Stimulated activated CD4-positive, alpha-beta T cell treated with anti-CD3 and anti-CD28 coated beads, Interleukin-4, amount 100 ng/mL, for 24 hours (primary cell): ENCODE data around the gene COL4A1.

Source experiments
- DNase-seq: peaks from one replicate; pipeline ENCODE4 v3.0.0-alpha.2; 2020

The COL4A1 gene

DNA sequence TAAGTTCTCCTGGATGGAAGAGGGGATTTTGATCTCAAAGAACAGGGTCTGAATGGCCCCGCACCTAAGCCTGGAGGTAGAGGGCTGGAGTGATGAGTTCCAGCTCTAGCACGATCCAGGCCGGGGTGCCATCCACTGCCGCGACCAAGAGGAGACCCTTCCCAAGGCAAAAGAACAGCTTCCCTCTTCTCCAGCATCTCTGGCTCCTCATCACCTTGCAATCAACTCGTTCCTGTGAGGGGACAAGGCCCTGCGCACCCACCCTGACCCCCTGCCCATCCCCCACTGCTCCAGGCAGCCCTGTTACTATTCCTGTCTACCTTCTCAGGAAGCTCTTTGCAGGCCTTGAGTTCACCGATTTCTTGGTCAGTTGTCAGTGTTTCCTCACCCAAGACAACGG, 17.8 kb downstream of the COL4A1 start:
- no peak for DNase-seq

DNA sequence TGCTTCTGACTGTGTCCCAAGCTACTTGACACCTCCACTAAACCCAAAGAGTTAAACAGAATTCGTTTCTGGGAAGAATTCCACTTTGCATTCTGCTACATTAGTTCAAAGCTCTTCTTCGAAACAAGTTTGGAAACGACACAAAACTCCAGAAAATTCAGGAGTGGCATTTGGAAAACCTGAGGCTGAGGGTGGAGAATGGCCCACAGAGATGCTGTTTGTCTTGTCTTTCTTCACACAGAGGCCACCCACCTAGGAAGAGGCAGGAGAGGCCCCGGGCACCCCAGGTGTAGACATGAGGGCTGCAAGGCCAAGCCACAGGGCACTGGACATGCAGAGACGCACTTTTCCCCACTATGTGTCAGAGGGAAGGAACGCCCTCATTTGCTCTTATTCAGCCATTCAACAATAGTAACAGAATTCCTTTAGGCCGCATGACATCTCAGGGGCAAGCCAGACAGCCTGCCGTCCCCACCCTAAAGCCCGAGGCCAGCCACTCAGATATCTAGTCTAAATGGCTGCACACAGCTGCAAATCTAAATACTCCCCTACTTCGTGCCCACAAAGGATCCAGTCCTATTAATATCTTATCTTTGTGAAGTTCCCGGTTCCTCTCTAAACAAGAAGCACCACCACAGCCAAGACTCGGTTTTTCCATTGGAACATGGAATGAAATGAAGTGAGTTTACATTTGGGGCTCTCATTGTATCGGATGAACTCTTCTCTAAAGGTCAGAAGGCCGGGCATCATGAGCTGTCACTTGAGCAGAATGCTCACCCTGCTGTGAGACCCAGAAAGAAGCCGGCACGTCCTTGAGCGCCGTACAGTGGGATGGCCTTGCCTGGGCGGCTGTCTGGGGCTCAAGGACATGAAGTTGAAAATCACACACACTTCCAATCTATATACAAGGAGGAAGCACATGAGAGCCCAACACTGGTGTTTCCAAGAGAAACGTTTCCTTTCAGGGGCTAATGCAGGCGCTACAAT, 19.8 kb downstream of the COL4A1 start:
- DNase-seq, result no peak

DNA sequence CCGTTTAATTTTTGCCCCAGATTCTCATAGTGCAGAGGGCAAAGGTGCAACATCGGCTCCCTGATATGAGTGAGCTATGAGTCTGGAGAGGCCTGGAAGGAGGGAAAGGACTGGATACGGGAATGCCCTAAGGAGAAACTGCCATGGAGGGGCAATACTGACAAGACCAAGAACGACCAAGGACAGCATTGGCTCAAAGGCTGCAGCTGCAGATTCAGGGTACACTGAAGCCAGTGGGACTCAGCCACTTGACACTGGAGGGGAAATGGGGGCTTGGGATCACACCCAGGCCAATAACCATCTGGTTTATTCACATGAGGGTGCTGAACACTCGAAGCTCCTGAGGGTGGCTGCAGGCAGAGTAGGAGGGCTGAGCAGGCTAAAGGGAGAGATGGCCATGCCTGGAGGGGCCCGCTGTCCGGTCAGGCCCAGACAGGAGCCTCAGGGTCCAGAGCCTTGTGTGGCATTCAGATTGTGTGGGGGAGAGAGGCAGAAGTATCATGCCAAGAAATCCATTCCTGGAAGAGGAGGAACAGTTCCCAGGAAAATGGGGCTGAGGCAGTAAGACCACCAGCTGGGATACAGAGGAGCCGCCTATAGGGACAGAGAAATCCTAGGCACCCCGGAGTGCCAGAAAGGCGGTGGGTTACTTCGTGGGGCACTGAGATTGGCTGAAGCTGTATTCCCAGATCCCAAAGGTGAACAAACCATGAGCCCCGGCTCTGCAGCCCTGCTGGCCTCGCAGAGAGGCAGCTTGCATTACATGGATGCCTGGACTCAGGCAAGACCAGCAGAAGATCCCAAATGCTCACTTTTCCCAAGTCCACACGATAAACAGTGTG, 20.7 kb downstream of the COL4A1 start:
- DNase-seq, result no peak

DNA sequence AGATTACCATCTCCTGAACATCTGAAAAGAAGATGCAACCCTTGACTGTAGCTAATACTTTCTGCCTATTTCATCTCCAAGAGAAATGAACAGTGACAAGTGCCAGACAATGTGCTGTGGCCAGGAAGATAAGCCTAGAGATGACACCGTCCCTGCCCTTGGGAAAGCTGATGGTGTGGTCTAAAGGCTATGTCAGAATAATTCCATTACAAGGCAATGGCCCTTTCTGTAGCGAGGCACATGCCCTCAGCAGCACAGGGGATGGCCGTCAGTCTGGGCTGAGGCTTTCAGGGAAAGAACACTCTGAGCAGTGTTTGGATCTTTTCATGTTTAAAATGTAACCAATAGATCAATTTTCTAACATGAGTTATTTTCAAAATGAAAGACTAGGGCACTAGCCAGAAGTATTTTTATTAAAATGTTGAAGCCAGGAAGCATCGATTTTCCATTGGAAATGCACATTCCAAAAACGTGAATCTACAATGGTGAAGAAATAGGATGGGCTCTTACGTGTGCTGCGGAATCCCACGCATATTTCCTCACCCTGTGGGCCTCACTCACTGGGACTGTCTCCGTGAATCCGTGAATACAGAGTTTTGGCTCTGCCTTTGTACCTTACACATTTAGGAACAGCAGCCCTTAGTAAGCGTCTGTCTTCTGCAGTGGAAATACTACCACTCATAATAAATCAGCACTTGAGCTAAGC, 22.0 kb downstream of the COL4A1 start:
- no peak for DNase-seq

DNA sequence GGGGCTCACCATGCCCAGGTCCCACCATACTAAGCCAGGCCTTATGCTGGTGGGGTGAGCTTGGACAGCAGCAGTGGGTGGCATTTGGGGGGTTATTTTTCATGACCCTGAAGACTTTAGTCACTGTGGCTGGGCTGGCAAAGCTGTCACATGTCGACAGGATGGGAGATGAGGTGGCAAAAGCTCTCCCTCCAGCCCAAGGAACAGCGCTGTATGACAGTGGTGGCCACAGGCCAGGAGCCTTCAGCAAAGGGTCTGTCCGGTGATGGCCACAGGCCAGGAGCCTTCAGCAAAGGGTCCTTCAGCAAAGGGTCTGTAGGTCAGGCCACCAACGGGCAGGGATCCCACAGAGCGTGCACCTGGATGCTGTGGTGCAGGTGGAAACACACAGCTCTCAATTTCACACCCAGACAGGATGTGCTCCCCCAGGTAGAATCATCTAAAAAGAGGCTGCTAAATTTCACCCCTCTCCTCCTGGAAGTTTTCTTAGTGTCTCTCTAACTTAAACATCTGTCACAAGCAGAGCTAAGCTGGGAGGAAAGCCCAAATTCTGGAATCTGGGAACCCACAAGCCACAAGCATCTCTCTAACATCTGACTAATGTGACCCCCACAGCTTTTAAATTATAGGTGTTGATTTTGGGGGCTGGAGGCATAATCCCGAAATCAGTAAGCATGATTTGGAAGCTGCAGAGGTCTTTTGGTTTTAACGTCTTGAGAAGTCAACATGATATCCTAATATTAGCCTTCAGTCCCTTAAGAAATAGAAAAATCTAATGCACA, 23.0 kb downstream of the COL4A1 start:
- no peak for DNase-seq

DNA sequence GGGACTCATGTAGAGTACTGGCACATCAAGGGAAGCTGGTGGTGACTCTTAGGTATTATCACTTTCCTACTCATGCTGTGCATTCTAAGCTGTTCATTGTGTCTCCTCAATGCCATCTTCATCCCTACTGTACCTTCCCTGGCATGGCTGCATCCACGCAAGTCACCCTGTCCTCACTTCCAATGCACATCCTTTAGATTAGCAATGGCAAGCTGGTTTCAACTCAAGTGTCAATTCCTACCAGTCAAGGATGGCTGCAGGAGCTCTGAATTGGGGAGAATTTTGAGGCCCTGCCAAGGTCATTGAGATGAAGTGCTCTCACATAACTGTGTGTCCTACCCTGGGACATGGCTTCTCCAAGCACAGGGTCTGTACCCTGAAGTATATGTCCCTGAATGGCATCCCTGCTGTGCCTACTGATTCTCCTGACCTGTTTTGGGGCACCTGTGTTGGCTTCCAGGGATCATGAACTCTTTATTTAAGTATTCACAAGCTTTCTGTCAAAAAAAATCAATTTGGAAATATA, 24.6 kb downstream of the COL4A1 start:
- DNase-seq, result no peak

DNA sequence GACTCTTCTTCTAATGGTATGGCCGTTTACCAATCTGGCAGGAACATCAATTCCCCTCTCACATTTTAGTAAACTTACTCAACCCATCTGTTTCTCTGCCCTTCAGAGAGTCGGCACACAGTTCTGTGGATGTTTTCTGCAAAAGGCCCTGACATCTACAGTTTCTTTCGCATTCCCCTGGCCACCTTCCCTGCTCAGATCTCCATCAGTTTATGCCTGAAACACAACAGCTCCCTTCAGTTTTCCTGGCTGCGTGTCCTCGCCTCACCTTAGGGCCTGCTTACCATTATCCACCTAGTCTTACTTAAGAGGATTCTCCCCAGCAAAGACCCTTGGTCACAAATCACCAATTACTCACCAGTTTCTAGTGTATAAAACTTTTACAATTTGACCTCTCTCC, 25.2 kb downstream of the COL4A1 start:
- DNase-seq, result no peak

DNA sequence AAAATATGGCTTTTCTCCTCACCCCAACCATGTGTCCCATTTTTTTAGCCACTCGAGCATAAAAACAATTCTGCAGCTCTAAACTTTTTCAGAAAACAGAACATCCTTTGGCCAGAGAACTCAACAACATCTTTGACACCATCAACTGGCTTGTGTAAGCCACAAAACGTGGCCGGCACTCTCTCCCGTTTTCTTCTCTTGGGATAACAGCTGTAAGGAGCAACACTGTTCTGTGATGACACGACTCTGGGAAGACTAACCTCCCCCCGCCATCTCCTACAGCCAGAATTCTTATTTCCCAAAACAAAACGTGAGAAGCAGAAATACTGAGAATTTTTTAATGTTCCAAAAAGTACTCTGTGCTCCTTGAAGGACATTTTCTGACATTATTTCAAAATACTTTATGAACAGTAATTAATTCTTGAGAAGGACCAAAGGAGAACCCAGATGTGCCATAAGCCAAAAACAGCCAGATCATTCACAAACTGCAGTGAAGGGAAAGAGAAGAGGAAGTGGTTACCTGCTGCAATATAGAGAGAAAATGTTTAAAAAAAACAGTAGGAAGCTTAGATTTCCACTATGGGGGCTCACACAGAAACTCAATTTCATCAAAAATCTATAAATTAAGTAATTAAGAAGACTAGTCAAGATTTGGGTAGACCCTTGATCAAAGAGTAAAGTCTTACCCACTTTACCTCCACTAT, 25.8 kb downstream of the COL4A1 start:
- no peak for DNase-seq

DNA sequence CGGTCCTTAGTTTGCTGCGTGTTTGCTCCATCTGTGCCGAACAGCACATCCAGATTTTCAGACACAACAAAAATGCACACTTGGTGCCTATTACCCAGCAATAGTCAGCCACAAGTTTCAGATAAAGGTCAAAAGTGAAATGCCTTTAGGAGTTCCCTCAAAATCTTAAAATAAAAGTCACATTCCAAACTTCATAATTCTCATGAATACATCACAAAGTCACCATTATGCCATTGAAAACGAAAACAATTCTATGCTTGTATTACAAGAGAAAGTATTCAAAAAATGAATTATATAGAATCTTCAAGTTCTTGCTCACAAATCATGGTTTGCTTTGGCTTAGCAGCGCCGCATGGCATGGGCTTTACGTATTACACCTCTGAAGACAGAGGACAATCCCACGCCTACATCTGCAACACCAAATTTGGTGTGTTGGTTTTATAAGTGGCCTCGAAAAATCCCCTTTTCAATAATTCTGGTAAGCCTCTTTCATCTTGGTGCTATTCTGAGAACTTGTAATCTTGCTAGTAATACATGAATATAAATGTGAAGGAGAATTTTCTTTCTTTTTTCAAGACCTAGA, 26.6 kb downstream of the COL4A1 start:
- DNase-seq, result no peak

DNA sequence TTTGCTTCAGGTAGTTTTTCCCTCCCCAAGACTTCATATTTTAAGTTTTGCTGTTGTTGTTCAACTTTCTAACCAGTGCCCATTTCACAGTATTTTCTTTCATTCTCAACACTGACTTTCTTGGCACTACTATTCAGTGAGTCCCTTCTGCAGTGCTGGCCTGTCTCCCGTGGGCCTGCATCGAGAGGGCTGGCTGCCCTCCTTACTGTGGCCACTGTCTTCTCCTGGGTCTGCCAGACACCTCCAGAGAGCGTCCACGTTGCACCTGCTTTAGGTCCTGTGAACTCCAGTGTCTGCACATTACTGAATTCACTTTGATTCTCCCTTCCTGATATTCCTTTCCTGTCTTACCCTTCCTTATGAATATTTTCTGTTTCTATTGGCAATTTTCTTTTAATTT, 27.3 kb downstream of the COL4A1 start:
- DNase-seq, result no peak

DNA sequence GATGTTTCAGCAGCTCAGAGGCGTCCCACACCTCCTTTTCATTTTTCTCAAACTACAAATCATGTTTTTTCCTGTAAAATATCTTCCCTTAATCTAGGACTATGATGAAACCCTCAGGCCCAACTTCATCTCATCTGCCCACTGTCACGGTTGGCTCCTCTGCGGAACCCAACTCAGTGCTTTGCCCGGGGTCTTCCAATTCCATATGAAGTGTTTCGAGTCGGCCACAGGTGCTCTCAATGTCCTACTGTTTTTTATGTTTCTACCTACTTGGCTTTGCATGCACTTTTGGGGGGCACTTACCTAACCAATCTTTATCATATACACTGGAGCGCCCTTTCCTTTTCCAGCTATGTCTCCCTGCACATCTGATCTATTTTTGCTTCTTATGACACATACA, 28.1 kb downstream of the COL4A1 start:
- DNase-seq, result no peak

DNA sequence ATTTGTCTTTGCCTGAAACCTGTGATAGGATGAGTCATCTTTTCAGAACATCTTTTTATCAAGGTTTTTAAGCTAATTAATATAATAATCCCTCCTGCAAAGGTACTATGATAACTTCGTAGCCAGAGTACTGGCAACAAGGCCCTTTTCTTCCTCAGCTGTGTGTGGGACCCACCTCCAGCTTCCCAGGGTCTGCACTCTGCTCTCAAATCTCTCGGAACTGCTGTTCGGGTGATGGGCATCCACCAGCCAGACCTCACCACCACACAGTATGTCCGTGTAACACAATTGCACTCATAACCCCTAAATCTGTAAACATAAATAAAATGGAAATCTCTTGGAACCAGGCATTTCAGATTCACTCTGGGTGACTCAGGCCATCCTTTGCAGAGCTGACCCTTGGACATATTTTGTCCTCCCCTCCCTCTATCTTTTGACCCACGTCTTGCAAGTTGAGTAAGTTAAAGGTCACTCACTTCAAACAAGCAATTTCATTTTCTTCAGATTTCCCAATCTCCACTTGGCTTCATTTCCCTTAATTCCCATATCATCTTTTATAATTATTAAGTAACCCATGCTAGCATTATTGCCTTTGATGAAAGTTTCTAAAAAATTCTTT, 29.5 kb downstream of the COL4A1 start:
- DNase-seq, result no peak

DNA sequence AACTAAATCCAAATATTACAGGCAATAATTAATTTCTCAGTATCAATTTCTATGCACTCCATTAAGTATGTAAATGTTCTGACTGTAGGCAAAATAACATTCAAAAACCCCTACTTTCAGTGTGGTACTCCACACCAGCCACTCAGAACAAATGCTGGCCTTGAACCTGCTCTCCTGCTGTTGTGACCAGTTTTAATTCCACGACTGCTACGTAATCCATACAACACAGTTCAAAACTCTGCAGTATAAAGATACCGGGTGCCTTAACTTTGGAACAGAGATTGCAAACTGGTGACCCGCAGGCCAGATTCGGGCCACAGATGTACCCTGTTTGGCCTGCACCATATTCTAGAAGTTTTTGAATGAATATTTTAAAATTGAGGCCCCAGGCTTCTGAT, 30.4 kb downstream of the COL4A1 start:
- no peak for DNase-seq

DNA sequence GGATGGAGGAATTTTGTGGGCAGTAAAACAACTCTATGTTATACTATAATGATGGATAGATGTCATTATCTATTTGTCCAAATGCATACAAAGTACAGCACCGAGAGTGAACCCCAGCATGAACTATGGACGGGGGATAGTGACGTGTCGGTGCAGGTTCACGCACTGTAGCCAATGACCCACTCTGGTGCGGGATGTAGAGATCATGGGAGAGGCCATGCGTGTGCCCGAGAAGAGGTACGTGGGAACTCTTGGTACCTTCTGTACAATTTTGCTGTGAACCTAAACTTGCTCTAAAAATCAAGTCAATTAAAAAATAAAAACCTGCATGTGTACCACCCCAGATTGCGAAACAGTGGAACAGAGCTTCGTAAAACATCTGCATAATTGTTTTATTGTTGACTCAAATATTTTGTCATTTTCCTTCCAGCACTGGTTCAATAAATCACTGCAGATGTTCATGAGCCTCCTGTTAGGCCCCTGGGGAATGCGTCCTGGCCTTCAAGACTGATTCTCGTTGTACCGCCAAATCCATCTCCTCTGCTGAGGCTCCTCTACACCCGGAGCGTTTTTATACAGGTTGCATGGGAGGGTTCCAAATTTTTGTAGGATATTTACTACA, 30.9 kb downstream of the COL4A1 start:
- DNase-seq, result no peak

DNA sequence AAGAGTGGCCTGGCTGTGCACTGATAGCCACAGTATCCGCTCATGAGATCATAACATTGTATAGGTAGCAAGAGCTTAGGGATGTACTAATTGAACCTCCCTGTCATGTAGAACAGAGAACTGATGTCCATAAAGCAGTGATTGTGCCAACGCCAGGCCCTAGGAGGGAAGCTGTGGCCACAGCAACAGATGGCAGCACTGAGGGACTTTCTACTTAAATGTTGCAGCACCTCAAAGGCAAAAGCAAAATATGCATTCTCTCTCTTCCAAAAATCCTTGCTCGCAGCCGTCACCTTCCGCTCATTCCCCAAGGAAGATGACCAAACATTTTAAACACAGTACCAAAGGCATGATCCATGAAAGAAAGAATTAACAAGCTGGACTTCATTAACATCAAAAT, 32.3 kb downstream of the COL4A1 start:
- DNase-seq, result no peak

DNA sequence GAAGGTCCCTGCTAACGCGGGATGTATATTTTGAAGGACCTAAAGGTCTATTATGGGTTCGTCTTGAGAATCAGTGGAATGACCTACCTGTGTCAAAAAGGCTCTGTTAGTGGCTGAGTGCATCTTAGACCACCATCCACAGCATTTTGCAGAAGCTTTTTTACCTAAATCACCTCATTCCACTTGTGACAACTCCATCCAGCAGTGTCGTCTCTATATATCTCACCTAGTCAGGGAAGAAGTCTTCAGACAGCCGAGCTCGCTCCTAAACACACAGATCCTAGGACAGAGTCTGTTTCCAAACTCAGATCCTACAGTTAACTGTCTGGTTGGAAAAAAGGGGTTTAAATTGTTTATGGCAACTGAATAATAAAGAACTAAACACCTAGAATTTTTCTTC, 33.7 kb downstream of the COL4A1 start:
- no peak for DNase-seq

DNA sequence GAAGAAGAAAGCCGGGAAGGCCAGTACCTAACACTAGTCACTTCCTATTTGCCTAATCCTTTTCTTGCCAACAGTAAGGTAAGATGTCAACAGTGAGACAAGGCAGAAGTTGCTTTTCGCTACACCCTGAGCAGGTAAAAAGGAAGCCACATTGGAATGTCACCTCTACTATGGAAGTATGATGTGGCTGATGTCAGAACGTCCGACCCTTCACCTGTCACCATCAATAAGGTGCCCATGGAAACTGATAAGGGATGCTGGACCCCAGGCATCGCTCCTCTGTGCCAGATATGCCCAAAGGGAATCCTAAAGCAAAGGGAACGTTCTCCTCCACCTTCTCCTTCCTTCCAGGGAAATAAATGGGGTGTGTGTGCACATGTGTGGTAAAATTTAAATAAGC, 34.3 kb downstream of the COL4A1 start:
- no peak for DNase-seq

DNA sequence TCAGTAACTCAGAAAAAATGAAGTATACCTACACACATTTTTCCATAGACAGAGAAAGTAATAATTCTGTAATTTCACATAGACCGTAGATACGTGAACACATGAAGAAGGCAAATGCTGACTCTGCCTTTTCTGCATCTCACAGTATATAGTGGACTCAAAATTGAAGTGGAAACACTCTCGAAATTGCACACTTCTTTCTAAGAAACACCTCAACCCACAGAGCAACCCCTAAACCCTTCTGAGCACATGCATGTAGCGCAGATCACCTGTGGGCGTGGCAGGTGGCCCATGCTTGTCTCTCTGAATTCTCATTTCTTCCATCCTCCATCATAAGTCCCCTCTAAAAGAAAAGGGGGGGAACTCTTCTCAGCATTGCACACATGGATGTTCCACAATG, 34.7 kb downstream of the COL4A1 start:
- DNase-seq, result no peak

DNA sequence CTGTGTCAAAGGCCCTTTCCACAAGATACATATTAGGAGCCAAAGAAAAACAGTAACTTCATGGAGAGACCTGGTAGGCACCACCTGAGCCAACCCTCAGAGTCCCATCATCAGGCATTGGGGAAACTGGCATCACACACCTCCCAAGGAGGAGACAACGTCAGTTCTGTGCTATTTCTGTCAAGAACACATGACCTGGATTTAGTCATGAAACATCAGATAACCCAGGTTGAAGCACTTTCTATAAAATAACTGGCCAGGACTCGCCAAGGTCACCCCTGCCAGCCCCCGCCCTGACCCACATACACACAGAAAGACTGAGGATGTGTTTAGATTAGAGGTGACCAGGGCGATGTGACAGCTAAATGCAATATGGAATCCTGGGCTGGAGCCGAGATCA, 35.6 kb downstream of the COL4A1 start:
- DNase-seq, result no peak

DNA sequence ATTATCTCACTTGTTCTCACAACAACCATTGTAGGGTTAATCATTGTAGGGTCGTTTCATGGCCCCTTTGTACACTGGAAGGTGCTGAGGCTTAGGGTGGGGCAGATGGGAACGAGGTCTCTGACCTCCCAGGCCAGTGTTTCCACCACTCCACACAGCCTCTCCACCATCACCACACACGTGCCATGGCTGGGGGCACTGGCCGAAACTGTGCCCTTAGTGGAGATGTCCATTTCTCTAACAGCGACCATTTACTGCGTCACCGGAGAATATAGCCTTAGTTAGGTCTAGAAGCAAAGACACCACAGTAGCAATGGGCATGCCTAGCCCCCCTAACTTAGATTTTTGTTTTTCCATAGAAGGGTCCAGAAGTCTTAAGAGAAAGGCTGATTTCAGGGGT, 36.5 kb downstream of the COL4A1 start:
- DNase-seq, result no peak
